Large intestine (tissue), 3 donors: ENCODE measurements around the gene ZNF385C. TPM values are rescaled to one million over a fixed set of nuclear protein-coding genes. Genes with fewer than 3 reads are reported as not detected.

ENCODE experiments used
- DNase-seq, 2 donors: peaks; one replicate each; pipeline versions ENCODE4 v3.0.0 to v3.0.0-alpha.2; 2013
- H3K27ac ChIP-seq: one replicate; pipeline ENCODE4 v1.5.1; 2013; ENCODE audit warnings: low read length
- H3K27me3 ChIP-seq: 2 replicates; pipeline ENCODE4 v1.6.1; 2013; ENCODE audit warnings: low read length; ENCODE audit not compliant: control insufficient read depth, insufficient read depth
- H3K36me3 ChIP-seq: 2 replicates; pipeline ENCODE4 v1.6.1; 2013; ENCODE audit warnings: low read length; ENCODE audit not compliant: control insufficient read depth, insufficient read depth
- H3K4me1 ChIP-seq: one replicate; pipeline ENCODE4 v1.6.1; 2013; ENCODE audit warnings: low read length; ENCODE audit not compliant: control insufficient read depth, insufficient read depth
- H3K4me3 ChIP-seq: one replicate; pipeline ENCODE4 v1.5.1; 2013; ENCODE audit warnings: low read length
- H3K9me3 ChIP-seq: one replicate; pipeline ENCODE4 v1.6.1; 2013; ENCODE audit warnings: mild to moderate bottlenecking, low read depth, low read length, moderate library complexity; ENCODE audit not compliant: control insufficient read depth
- WGBS: methylation state at CpG from one replicate; pipeline ENCODE4 v1.1.5; 2013; ENCODE audit warnings: low lambda C conversion rate; ENCODE audit not compliant: insufficient coverage; 5-methylcytosine and 5-hydroxymethylcytosine counted together
- polyA plus RNA-seq: library from polyadenylated mRNA; unstranded; fragments of 120-200 nt; gene quantifications from one replicate; pipeline ENCODE4 v1.2.1, GENCODE V29; 2013

ZNF385C gene
- polyA plus RNA-seq, 1 donor, result 1.4 TPM

- no CpG with 5 or more reads among the region's 2 CpGs for WGBS
- H3K4me1 ChIP-seq, result peaks cover 7% of the 10 kb centered on the region
- H3K36me3 ChIP-seq, result peaks cover 89% of the 10 kb centered on the region
- H3K27ac ChIP-seq, result no peak overlapping the region
- H3K4me3 ChIP-seq, result no peak overlapping the region
- H3K27me3 ChIP-seq, result no peaks in the 10 kb centered on the region
- no peak for DNase-seq
- H3K9me3 ChIP-seq, result no peaks in the 10 kb centered on the region
These were observed 109.9 kb downstream of the ZNF385C start for GRCh38 chr17:41988418-41988817.

- DNase-seq, result no peak
- WGBS, result no CpG with 5 or more reads among the region's 3 CpGs
- peaks cover 92% of the 10 kb centered on the region for H3K36me3 ChIP-seq
- H3K9me3 ChIP-seq, result no peaks in the 10 kb centered on the region
- H3K4me3 ChIP-seq, result no peak overlapping the region
- peaks cover 7% of the 10 kb centered on the region for H3K4me1 ChIP-seq
- H3K27me3 ChIP-seq, result no peaks in the 10 kb centered on the region
- no peak overlapping the region for H3K27ac ChIP-seq
These were observed 110.6 kb downstream of the ZNF385C start for GRCh38 chr17:41987642-41988041.

GRCh38 chr17:41986634-41987033 lies 111.6 kb downstream of the ZNF385C start:
- no peak for DNase-seq
- Histone ChIP-seq H3K27me3 (no peaks in the 10 kb centered on the region), H3K27ac (no peak overlapping the region), H3K36me3 (peaks cover 94% of the 10 kb centered on the region), H3K4me1 (peaks cover 7% of the 10 kb centered on the region), H3K9me3 (no peaks in the 10 kb centered on the region), H3K4me3 (no peak overlapping the region)
- no CpG with 5 or more reads among the region's 1 CpG for WGBS

GRCh38 chr17:41985919-41986318 lies 112.4 kb downstream of the ZNF385C start:
- H3K27me3 ChIP-seq, result no peaks in the 10 kb centered on the region
- H3K27ac ChIP-seq, result no peak overlapping the region
- no peak for DNase-seq
- H3K4me1 ChIP-seq, result peaks cover 7% of the 10 kb centered on the region
- peaks cover 93% of the 10 kb centered on the region for H3K36me3 ChIP-seq
- WGBS, result no CpG with 5 or more reads among the region's 8 CpGs
- H3K4me3 ChIP-seq, result no peak overlapping the region
- no peaks in the 10 kb centered on the region for H3K9me3 ChIP-seq

GRCh38 chr17:41984454-41984853 lies 113.8 kb downstream of the ZNF385C start:
- H3K9me3 ChIP-seq, result no peaks in the 10 kb centered on the region
- no peaks in the 10 kb centered on the region for H3K4me1 ChIP-seq
- no peak overlapping the region for H3K4me3 ChIP-seq
- no CpG with 5 or more reads among the region's 8 CpGs for WGBS
- no peaks in the 10 kb centered on the region for H3K27me3 ChIP-seq
- no peak for DNase-seq
- H3K36me3 ChIP-seq, result peaks cover 88% of the 10 kb centered on the region
- H3K27ac ChIP-seq, result no peak overlapping the region

DNA sequence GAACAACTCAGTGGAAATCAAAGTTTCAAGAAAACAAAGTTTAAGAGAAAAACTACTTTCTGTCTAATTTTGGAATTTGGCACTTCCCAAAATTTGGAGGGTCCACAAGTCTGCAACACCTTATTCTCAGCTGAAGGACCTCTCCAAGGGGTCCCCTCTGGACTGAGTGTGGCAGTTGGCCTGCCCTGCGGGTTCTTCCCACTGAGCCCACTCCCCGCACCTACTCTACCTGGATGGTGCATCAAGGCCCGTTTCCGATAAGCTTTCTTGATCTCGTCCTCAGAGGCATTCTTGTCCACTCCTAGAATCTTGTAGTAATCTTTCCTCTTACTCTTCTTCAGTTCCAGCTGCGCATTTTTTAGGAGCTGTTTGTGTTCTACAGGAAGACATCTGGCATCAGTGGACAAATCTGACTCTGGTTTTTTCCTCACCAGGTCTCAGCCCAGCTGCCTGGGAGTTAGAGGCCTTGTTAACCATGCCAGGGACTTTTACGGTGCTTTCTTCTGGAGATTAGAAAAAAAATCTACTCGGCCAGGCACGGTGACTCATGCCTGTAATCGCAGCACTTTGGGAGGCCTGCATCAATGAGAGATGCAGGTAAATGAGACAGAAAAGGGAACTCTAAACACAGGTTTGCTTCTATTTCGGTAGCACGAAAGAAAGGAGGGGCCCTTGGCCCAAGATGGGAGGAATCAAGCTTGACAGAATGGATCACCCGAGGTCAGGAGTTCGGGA lies 116.1 kb downstream of the ZNF385C start:
- Histone ChIP-seq H3K27ac (no peak overlapping the region), H3K4me1 (no peaks in the 10 kb centered on the region), H3K36me3 (peaks cover 78% of the 10 kb centered on the region), H3K4me3 (no peak overlapping the region), H3K9me3 (no peaks in the 10 kb centered on the region), H3K27me3 (no peaks in the 10 kb centered on the region)
- WGBS, result no CpG with 5 or more reads among the region's 14 CpGs
- no peak for DNase-seq

DNA sequence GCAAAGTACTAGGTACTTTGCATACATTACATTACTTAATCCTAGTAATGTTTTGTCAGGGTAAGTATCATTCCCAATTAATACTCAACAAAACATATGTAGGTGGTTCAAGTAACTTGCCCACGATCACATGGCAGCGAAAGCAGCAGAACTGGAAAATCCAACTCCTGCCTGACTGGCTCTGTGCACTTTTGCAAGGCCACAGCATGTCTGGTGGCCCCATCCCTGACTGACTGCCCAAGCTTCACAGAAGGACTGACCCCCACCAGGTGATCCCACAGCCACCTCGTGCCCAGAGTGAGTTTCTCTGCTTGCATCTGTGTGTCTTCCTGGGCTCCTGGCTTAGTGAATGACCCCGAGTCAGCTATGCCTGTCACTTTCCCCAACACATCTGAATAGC lies 120.3 kb downstream of the ZNF385C start:
- WGBS, result no CpG with 5 or more reads among the region's 4 CpGs

DNA sequence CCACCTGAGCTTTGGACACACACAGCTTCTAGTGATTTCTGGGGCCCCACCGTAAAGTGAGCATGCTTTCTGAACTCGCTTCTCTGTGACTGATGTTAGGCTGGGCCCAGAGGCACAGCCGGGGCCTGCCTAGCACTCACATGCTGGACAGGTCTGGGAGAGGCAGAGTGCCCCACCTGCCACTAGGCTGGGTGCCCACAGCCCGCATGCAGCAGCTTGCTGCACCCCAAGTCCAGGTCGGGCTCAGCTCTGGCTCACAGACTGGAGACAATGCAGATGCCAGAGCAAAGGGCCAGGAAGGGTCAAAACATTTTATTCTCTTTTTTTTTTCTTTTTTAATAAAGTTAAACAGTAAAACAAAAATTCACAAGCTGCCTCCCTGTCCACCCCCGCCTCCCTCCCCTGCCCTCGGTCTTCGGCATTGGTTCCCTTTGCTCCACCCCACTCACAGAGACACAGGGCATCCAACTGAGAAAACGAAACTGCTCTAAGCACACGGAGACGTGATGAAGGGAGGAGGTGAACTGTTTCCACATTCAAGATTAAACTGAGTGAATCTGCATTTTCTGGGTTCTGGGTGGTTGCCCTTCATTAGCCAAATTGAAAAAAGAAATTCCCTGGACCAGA lies 122.0 kb downstream of the ZNF385C start:
- WGBS, result no CpG with 5 or more reads among the region's 11 CpGs

More for the DNA sequence above, 120.3 kb downstream of the ZNF385C start:
- Histone ChIP-seq H3K27me3 (no peaks in the 10 kb centered on the region), H3K27ac (no peak overlapping the region), H3K4me3 (no peak overlapping the region), H3K4me1 (no peaks in the 10 kb centered on the region), H3K9me3 (no peaks in the 10 kb centered on the region), H3K36me3 (peaks cover 82% of the 10 kb centered on the region)
- DNase-seq, result no peak

More for the DNA sequence above, 122.0 kb downstream of the ZNF385C start:
- H3K9me3 ChIP-seq, result no peaks in the 10 kb centered on the region
- H3K36me3 ChIP-seq, result peaks cover 79% of the 10 kb centered on the region
- H3K4me1 ChIP-seq, result no peaks in the 10 kb centered on the region
- DNase-seq, result no peak
- H3K27ac ChIP-seq, result no peak overlapping the region
- H3K27me3 ChIP-seq, result no peaks in the 10 kb centered on the region
- H3K4me3 ChIP-seq, result no peak overlapping the region

Other genes with a start within 250 kb of the ZNF385C start
- 5.6 TPM for gene KLHL11, start 233.1 kb downstream of the ZNF385C start, polyA plus RNA-seq
- 99.7 TPM for gene ACLY, start 179.5 kb downstream of the ZNF385C start, polyA plus RNA-seq
- 0.87 TPM for gene ODAD4, start 167.9 kb downstream of the ZNF385C start, polyA plus RNA-seq
- gene CNP, start 131.7 kb downstream of the ZNF385C start, polyA plus RNA-seq, result 47.6 TPM
- 93.0 TPM for gene DNAJC7, start 81.0 kb downstream of the ZNF385C start, polyA plus RNA-seq
- gene NKIRAS2, start 78.4 kb downstream of the ZNF385C start, polyA plus RNA-seq, result 42.8 TPM
- gene C17orf113, start 47.9 kb downstream of the ZNF385C start, polyA plus RNA-seq, result 2.4 TPM
- 11.8 TPM for gene DHX58, start 14.2 kb upstream of the ZNF385C start, polyA plus RNA-seq
- 49.1 TPM for gene KAT2A, start 22.9 kb upstream of the ZNF385C start, polyA plus RNA-seq
- gene HSPB9, start 24.3 kb upstream of the ZNF385C start, polyA plus RNA-seq, result 0.40 TPM
- gene RAB5C, start 56.5 kb upstream of the ZNF385C start, polyA plus RNA-seq, result 182 TPM
- 0.36 TPM for gene KCNH4, start 82.7 kb upstream of the ZNF385C start, polyA plus RNA-seq
- 0.13 TPM for gene HCRT, start 87.0 kb upstream of the ZNF385C start, polyA plus RNA-seq
- 30.1 TPM for gene GHDC, start 96.0 kb upstream of the ZNF385C start, polyA plus RNA-seq
- 57.7 TPM for gene STAT5B, start 177.9 kb upstream of the ZNF385C start, polyA plus RNA-seq
- 14.2 TPM for gene STAT5A, start 190.0 kb upstream of the ZNF385C start, polyA plus RNA-seq